SK-N-SH treated with all-trans-retinoic acid at 6 μM for 48 hours (cell line): ENCODE data around the gene STK32B.

Experiments
- ATAC-seq: fragments of 200-7000 bp; cut with Tn5 transposase; 3 replicates; pipeline ENCODE4 v1.9.1; 2020; ENCODE audit warnings: mild to moderate bottlenecking, moderate library complexity
- ARNTL ChIP-seq: fragments of 450-650 bp; formaldehyde crosslinking; IDR thresholded peaks from 2 replicates; pipeline ENCODE4 v1.5.0; 2020; ENCODE audit warnings: low read depth, mild to moderate bottlenecking, moderate library complexity, borderline replicate concordance
- BACH2 ChIP-seq: fragments of 250-450 bp; sonication (Bioruptor Pico); IDR thresholded peaks from 2 replicates; pipeline ENCODE4 v1.9.0; 2021; ENCODE audit warnings: mild to moderate bottlenecking, borderline replicate concordance
- CSDC2 ChIP-seq: fragments of 250-450 bp; sonication (Bioruptor Pico); IDR thresholded peaks from 2 replicates; pipeline ENCODE4 v1.5.0; 2020; ENCODE audit warnings: mild to moderate bottlenecking, moderate library complexity
- ESRRG ChIP-seq: fragments of 250-450 bp; sonication (Bioruptor Pico); IDR thresholded peaks from 2 replicates; pipeline ENCODE4 v1.6.1; 2021; ENCODE audit warnings: mild to moderate bottlenecking
- GLIS3 ChIP-seq: fragments of 250-450 bp; sonication (Bioruptor Pico); IDR thresholded peaks from 2 replicates; pipeline ENCODE4 v1.5.0; 2020; ENCODE audit warnings: mild to moderate bottlenecking, moderate library complexity
- ISL1 ChIP-seq: fragments of 250-450 bp; sonication (Bioruptor Pico); IDR thresholded peaks from 2 replicates; pipeline ENCODE4 v2.1.2; 2022; ENCODE audit warnings: mild to moderate bottlenecking, moderate library complexity
- OSR1 ChIP-seq: fragments of 250-450 bp; sonication (Bioruptor Pico); IDR thresholded peaks from 2 replicates; pipeline ENCODE4 v1.8.0; 2022; ENCODE audit warnings: moderate library complexity, mild to moderate bottlenecking, inconsistent platforms
- PPARA ChIP-seq: fragments of 250-450 bp; sonication (Bioruptor Pico); IDR thresholded peaks from 2 replicates; pipeline ENCODE4 v1.5.0; 2020; ENCODE audit warnings: mild to moderate bottlenecking, borderline replicate concordance
- RARB ChIP-seq: fragments of 250-450 bp; sonication (Bioruptor Pico); IDR thresholded peaks from 2 replicates; pipeline ENCODE4 v1.8.0; 2021; ENCODE audit warnings: mild to moderate bottlenecking, moderate library complexity
- SNAI2 ChIP-seq: fragments of 250-450 bp; sonication (Bioruptor Pico); IDR thresholded peaks from 2 replicates; pipeline ENCODE4 v1.5.0; 2020; ENCODE audit warnings: mild to moderate bottlenecking, moderate library complexity
- TCF4 ChIP-seq: fragments of 250-450 bp; sonication (Bioruptor Pico); IDR thresholded peaks from 2 replicates; pipeline ENCODE4 v1.8.0; 2021; ENCODE audit warnings: mild to moderate bottlenecking, moderate library complexity, borderline replicate concordance
- TOX ChIP-seq: fragments of 250-450 bp; sonication (Bioruptor Pico); IDR thresholded peaks from 2 replicates; pipeline ENCODE4 v1.8.0; 2021; ENCODE audit warnings: mild to moderate bottlenecking, moderate library complexity, borderline replicate concordance
- ZC3H10 ChIP-seq: fragments of 250-450 bp; sonication (Bioruptor Pico); IDR thresholded peaks from 2 replicates; pipeline ENCODE4 v1.5.1; 2021; ENCODE audit warnings: mild to moderate bottlenecking, moderate library complexity
- ZFP3 ChIP-seq: fragments of 250-450 bp; sonication (Bioruptor Pico); IDR thresholded peaks from 2 replicates; pipeline ENCODE4 v1.5.0; 2020; ENCODE audit warnings: mild to moderate bottlenecking, moderate library complexity
- ZFP30 ChIP-seq: fragments of 450-650 bp; formaldehyde crosslinking; IDR thresholded peaks from 2 replicates; pipeline ENCODE4 v1.5.0; 2022; ENCODE audit warnings: mild to moderate bottlenecking, moderate library complexity
- ZNF565 ChIP-seq: fragments of 450-650 bp; formaldehyde crosslinking; conservative IDR thresholded peaks from 2 replicates; pipeline ENCODE4 v1.5.0; 2020; ENCODE audit warnings: low read depth, mild to moderate bottlenecking, moderate library complexity
- ZNF70 ChIP-seq: fragments of 450-650 bp; formaldehyde crosslinking; IDR thresholded peaks from 2 replicates; pipeline ENCODE4 v1.5.0; 2020; ENCODE audit warnings: mild to moderate bottlenecking, moderate library complexity
- ZNF8 ChIP-seq: fragments of 450-650 bp; formaldehyde crosslinking; IDR thresholded peaks from 2 replicates; pipeline ENCODE4 v1.5.0; 2020; ENCODE audit warnings: mild to moderate bottlenecking, moderate library complexity
- TF ChIP-seq, protein P1 (sequence below): fragments of 250-450 bp; sonication (Bioruptor Pico); IDR thresholded peaks from 2 replicates; pipeline ENCODE4 v1.5.1; 2021; ENCODE audit warnings: mild to moderate bottlenecking, moderate library complexity
- TF ChIP-seq, protein P2 (sequence below): fragments of 250-450 bp; sonication (Bioruptor Pico); IDR thresholded peaks from 2 replicates; pipeline ENCODE4 v1.8.0; 2021; ENCODE audit warnings: low read depth, mild to moderate bottlenecking, moderate library complexity, borderline replicate concordance
- TF ChIP-seq, protein P3 (sequence below): fragments of 250-450 bp; sonication (Bioruptor Pico); IDR thresholded peaks from 2 replicates; pipeline ENCODE4 v1.5.0; 2020; ENCODE audit warnings: mild to moderate bottlenecking, moderate library complexity
- TF ChIP-seq, protein P4 (sequence below): fragments of 250-450 bp; sonication (Bioruptor Pico); IDR thresholded peaks from 2 replicates; pipeline ENCODE4 v1.8.0; 2020; ENCODE audit warnings: mild to moderate bottlenecking, moderate library complexity, borderline replicate concordance
- TF ChIP-seq, protein P5 (sequence below): fragments of 250-450 bp; sonication (Bioruptor Pico); IDR thresholded peaks from 2 replicates; pipeline ENCODE4 v1.5.1; 2020; ENCODE audit warnings: low read depth, mild to moderate bottlenecking, moderate library complexity

STK32B gene

DNA sequence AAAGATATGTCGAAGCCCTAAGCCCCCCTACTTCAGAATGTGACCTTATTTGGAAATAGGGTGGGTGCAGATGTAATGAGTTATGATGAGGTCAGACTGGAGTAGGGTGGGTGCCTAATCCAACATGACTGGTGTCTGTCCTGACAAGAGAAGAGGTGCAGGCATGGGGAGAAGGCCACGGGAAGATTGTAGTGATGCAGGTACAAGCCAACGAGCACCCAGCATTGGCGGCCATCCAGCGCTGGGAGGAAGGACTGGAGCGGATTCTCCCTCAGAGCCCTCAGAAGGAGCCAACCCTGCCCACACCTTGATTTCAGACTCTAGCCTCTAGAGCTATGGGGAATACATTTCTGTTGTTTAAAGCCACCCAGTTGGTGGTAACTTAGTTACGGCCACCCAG is 419.9 kb downstream of the STK32B start:
- ATAC-seq = no peak
- TF ChIP-seq, protein P1, sequence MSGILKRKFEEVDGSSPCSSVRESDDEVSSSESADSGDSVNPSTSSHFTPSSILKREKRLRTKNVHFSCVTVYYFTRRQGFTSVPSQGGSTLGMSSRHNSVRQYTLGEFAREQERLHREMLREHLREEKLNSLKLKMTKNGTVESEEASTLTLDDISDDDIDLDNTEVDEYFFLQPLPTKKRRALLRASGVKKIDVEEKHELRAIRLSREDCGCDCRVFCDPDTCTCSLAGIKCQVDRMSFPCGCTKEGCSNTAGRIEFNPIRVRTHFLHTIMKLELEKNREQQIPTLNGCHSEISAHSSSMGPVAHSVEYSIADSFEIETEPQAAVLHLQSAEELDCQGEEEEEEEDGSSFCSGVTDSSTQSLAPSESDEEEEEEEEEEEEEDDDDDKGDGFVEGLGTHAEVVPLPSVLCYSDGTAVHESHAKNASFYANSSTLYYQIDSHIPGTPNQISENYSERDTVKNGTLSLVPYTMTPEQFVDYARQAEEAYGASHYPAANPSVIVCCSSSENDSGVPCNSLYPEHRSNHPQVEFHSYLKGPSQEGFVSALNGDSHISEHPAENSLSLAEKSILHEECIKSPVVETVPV (CRISPR knock-in tag) = no peak
- TF ChIP-seq TOX (CRISPR knock-in tag) (no peak), ESRRG (no peak), ZFP30 (no peak), ZNF565 (no peak), ISL1 (CRISPR knock-in tag) (no peak), ZNF70 (CRISPR knock-in tag) (no peak), ZFP3 (CRISPR knock-in tag) (no peak), ZC3H10 (no peak), BACH2 (CRISPR knock-in tag) (no peak)

DNA sequence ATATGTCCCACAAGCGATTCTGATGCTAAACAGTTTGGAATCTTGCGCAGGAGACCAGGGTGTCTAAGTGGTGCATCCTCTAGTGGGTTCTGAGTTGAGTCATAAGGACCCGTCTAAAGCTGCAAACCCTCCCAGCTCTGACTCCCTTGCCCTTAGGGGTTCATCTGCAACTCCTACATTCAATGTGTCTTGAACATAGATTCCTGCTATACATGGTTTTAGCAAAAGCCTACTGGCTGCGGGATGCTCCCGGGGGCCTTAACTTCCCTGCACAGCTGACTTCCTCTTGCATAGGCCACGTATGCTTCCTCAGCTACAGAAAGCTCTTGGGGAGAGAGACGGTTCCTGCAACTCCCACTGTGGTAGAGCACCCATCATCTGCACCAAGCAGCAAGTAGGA is 420.4 kb downstream of the STK32B start:
- TF ChIP-seq ZFP3 (CRISPR knock-in tag) = no peak
- TF ChIP-seq ZC3H10 = no peak
- TF ChIP-seq, protein P2, sequence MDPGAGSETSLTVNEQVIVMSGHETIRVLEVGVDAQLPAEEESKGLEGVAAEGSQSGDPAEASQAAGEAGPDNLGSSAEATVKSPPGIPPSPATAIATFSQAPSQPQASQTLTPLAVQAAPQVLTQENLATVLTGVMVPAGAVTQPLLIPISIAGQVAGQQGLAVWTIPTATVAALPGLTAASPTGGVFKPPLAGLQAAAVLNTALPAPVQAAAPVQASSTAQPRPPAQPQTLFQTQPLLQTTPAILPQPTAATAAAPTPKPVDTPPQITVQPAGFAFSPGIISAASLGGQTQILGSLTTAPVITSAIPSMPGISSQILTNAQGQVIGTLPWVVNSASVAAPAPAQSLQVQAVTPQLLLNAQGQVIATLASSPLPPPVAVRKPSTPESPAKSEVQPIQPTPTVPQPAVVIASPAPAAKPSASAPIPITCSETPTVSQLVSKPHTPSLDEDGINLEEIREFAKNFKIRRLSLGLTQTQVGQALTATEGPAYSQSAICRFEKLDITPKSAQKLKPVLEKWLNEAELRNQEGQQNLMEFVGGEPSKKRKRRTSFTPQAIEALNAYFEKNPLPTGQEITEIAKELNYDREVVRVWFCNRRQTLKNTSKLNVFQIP = no peak
- TF ChIP-seq ISL1 (CRISPR knock-in tag) = no peak
- ATAC-seq = no peak

DNA sequence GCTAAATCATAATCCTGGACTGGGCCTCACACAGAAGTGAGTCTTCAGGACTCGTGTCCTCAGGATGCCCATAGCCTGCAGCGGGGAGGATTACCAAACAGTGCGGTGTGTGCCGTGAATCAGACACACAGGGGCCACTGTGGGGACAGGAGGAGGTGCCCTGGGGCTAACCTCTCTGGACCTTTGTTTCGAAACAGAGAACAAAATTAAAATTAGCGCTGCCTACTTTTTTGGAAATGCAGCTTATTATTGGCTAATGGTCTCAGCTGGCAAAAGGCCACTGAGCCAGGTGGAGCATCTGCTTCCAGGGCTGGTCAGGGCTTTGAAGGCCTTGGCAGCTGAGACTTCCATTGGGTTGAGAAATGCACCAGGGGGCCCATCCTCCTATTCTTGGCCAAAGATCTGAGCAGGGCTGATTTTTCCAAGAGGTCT is 420.9 kb downstream of the STK32B start:
- TF ChIP-seq, protein P1 (CRISPR knock-in tag) = no peak
- no peak for TF ChIP-seq CSDC2 (CRISPR knock-in tag)
- TF ChIP-seq ZNF70 (CRISPR knock-in tag) = no peak
- no peak for TF ChIP-seq GLIS3 (CRISPR knock-in tag)
- TF ChIP-seq ZNF8 (CRISPR knock-in tag) = no peak
- TF ChIP-seq, protein P3, sequence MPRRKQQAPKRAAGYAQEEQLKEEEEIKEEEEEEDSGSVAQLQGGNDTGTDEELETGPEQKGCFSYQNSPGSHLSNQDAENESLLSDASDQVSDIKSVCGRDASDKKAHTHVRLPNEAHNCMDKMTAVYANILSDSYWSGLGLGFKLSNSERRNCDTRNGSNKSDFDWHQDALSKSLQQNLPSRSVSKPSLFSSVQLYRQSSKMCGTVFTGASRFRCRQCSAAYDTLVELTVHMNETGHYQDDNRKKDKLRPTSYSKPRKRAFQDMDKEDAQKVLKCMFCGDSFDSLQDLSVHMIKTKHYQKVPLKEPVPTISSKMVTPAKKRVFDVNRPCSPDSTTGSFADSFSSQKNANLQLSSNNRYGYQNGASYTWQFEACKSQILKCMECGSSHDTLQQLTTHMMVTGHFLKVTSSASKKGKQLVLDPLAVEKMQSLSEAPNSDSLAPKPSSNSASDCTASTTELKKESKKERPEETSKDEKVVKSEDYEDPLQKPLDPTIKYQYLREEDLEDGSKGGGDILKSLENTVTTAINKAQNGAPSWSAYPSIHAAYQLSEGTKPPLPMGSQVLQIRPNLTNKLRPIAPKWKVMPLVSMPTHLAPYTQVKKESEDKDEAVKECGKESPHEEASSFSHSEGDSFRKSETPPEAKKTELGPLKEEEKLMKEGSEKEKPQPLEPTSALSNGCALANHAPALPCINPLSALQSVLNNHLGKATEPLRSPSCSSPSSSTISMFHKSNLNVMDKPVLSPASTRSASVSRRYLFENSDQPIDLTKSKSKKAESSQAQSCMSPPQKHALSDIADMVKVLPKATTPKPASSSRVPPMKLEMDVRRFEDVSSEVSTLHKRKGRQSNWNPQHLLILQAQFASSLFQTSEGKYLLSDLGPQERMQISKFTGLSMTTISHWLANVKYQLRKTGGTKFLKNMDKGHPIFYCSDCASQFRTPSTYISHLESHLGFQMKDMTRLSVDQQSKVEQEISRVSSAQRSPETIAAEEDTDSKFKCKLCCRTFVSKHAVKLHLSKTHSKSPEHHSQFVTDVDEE = no peak
- TF ChIP-seq RARB (CRISPR knock-in tag) = no peak
- TF ChIP-seq TOX (CRISPR knock-in tag) = no peak
- TF ChIP-seq, protein P2 = no peak
- TF ChIP-seq ZC3H10 = no peak
- no peak for TF ChIP-seq PPARA
- no peak for TF ChIP-seq SNAI2 (CRISPR knock-in tag)
- no peak for TF ChIP-seq ARNTL (CRISPR knock-in tag)
- TF ChIP-seq OSR1 (CRISPR knock-in tag) = no peak
- TF ChIP-seq, protein P4, sequence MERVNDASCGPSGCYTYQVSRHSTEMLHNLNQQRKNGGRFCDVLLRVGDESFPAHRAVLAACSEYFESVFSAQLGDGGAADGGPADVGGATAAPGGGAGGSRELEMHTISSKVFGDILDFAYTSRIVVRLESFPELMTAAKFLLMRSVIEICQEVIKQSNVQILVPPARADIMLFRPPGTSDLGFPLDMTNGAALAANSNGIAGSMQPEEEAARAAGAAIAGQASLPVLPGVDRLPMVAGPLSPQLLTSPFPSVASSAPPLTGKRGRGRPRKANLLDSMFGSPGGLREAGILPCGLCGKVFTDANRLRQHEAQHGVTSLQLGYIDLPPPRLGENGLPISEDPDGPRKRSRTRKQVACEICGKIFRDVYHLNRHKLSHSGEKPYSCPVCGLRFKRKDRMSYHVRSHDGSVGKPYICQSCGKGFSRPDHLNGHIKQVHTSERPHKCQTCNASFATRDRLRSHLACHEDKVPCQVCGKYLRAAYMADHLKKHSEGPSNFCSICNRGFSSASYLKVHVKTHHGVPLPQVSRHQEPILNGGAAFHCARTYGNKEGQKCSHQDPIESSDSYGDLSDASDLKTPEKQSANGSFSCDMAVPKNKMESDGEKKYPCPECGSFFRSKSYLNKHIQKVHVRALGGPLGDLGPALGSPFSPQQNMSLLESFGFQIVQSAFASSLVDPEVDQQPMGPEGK (CRISPR knock-in tag) = no peak
- no peak for TF ChIP-seq ZFP30
- TF ChIP-seq, protein P5, sequence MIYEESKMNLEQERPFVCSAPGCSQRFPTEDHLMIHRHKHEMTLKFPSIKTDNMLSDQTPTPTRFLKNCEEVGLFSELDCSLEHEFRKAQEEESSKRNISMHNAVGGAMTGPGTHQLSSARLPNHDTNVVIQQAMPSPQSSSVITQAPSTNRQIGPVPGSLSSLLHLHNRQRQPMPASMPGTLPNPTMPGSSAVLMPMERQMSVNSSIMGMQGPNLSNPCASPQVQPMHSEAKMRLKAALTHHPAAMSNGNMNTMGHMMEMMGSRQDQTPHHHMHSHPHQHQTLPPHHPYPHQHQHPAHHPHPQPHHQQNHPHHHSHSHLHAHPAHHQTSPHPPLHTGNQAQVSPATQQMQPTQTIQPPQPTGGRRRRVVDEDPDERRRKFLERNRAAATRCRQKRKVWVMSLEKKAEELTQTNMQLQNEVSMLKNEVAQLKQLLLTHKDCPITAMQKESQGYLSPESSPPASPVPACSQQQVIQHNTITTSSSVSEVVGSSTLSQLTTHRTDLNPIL (CRISPR knock-in tag) = no peak
- TF ChIP-seq TCF4 (CRISPR knock-in tag) = no peak
- TF ChIP-seq ISL1 (CRISPR knock-in tag) = no peak
- ATAC-seq = no peak
